ENCODE results near the gene ISYNA1. TPM values are rescaled to one million over a fixed set of nuclear protein-coding genes. Genes with fewer than 3 reads are reported as not detected.
A peak's percentile ranks its signal among the peaks of the same experiment; 100 is the strongest.

ISYNA1 gene
- total and polyA plus RNA-seq, 10 of the 15 experiments (the other 5 are each of a cell fraction or from before 2014, with no cell fraction given): 1.9 to 37.0 (median 9.1) TPM

- peak; percentile 87 to 90 for TF ChIP-seq BHLHE40 (IDR thresholded peaks at IDR 0.05; ENCODE audit: borderline replicate concordance in 1 of 2, low read depth in 2 of 2, low read length in 1 of 2)
- TF ChIP-seq ZNF687 (IDR thresholded peaks at IDR 0.05): peak; percentile 74
- TF ChIP-seq ATF3 (IDR thresholded peaks at IDR 0.05; ENCODE audit: borderline replicate concordance, extremely low read depth, low read depth, low read length): 0 out of 2 replicates have a peak, but pooled peaks have one; percentile 2
- TF ChIP-seq ZNF592 (IDR thresholded peaks at IDR 0.05): no peak
- TF ChIP-seq IKZF1 (conservative IDR thresholded peaks at IDR 0.05): peak; percentile 93
- TF ChIP-seq HDGF (IDR thresholded peaks at IDR 0.05): peak; percentile 61; the same call in 1 of the 2 replicates
- peak; percentile 37; the same call in 1 of the 2 replicates for TF ChIP-seq CBFB (IDR thresholded peaks at IDR 0.05; ENCODE audit: low read depth)
- no peak for TF ChIP-seq BCL3 (IDR thresholded peaks at IDR 0.05; ENCODE audit: borderline replicate concordance, insufficient read depth, low read depth, low read length, poor library complexity, severe bottlenecking)
- TF ChIP-seq NR2C1 (IDR thresholded peaks at IDR 0.05): no peak
- peak; percentile 74 for TF ChIP-seq SPI1 (IDR thresholded peaks at IDR 0.05; ENCODE audit: borderline replicate concordance, insufficient read depth, low read depth, low read length)
- TF ChIP-seq MEF2A (IDR thresholded peaks at IDR 0.05; ENCODE audit: insufficient read depth, low read depth, low read length): 0 out of 2 replicates have a peak, but pooled peaks have one; percentile 15
- TF ChIP-seq NBN (IDR thresholded peaks at IDR 0.05): peak; percentile 43; the same call in 1 of the 2 replicates
- no peak for TF ChIP-seq NFIC (IDR thresholded peaks at IDR 0.05; ENCODE audit: low read depth, low read length)
- TF ChIP-seq KDM1A (IDR thresholded peaks at IDR 0.05; ENCODE audit: borderline replicate concordance): no peak
- TF ChIP-seq CEBPB (IDR thresholded peaks at IDR 0.05; ENCODE audit: borderline replicate concordance in 1 of 2, low read depth in 2 of 2, low read length in 2 of 2): peak in 1 of 2 experiments; percentile 85; a peak in 2 of 4 replicates
- peak; percentile 57 for TF ChIP-seq POLR2A (IDR thresholded peaks at IDR 0.05; ENCODE audit: low read depth, low read length)
Measured at GRCh38 chr19:18478545-18479311, 40.8 kb upstream of the ISYNA1 start (continued).
